HepG2 (cell line): ENCODE data around the gene FANCD2. TPM values are rescaled to one million over a fixed set of nuclear protein-coding genes. Genes with fewer than 3 reads are reported as not detected.
"Not testable (repeated sequence)": the region's sequence is repeated elsewhere in the genome, so short reads cannot be mapped to it uniquely, and the experiment has no call there.

Source experiments
- ATAC-seq: fragments of 200-7000 bp; cut with Tn5 transposase; 3 replicates; pipeline ENCODE4 v1.9.1; 2020; ENCODE audit warnings: mild to moderate bottlenecking, moderate library complexity
- BruUV-seq: library from RNA; stranded (reverse); fragments of 400-500 nt; replicated peaks from 2 replicates; lab custom pipeline; 2021; lab: Mats Ljungman, UMichigan
- CTCF ChIA-PET: fragments of 300-600 bp; formaldehyde crosslinking; extraction: SDS; loops from one replicate; lab custom pipeline; 2021; ENCODE audit warnings: low total read pairs, inconsistent platforms, low intra/inter-chr PET ratio; lab: Yijun Ruan, JAX
- POLR2A ChIA-PET: fragments of 350-600 bp; sonication (Branson Sonifier 250); formaldehyde crosslinking; loops from one replicate; lab custom pipeline; 2020; ENCODE audit warnings: antibody characterized with exemption, inconsistent platforms; lab: Yijun Ruan, JAX
- DNase-seq: peaks from one replicate; pipeline ENCODE4 v3.0.0-alpha.2; 2015; ENCODE audit warnings: low spot score
- FAIRE-seq: peaks from 3 replicates; lab custom pipeline; 2011; peaks lifted over from hg19 to GRCh38; lab: Jason Lieb, UNC
- H2AFZ ChIP-seq: one replicate; pipeline ENCODE4 v1.6.1; 2011; ENCODE audit warnings: low read length, inconsistent platforms
- H3K27ac ChIP-seq: fragments of 300-600 bp; 3 replicates; pipeline ENCODE4 v1.8.0; 2011; ENCODE audit warnings: mixed run types, mild to moderate bottlenecking, mixed read lengths, low read length, inconsistent platforms; ENCODE audit not compliant: insufficient read depth; ENCODE audit errors: extremely low read length
- H3K27me3 ChIP-seq, 2 experiments: fragments of 200-600 bp in 1 of 2; 2 replicates in 1 of 2; 3 replicates in 1 of 2; pipeline versions ENCODE4 v1.6.0 to v1.8.0; 2011; ENCODE audit warnings: low read length in 2 of 2, mild to moderate bottlenecking in 2 of 2, moderate library complexity in 2 of 2, inconsistent platforms in 1 of 2; ENCODE audit not compliant: insufficient read depth in 2 of 2, control insufficient read depth in 1 of 2
- H3K36me3 ChIP-seq, 2 experiments: fragments of 200-600 bp in 1 of 2; replicated peaks in 1 of 2; 2 replicates in 1 of 2; 3 replicates in 1 of 2; pipeline versions ENCODE4 v1.5.1 to v1.8.0; 2011; ENCODE audit warnings: low read length in 2 of 2, inconsistent platforms in 1 of 2; ENCODE audit not compliant: insufficient read depth in 2 of 2, control insufficient read depth in 1 of 2
- H3K4me1 ChIP-seq: 2 replicates; pipeline ENCODE4 v1.5.1; 2012; ENCODE audit warnings: low read length, inconsistent platforms; ENCODE audit not compliant: insufficient read depth
- H3K4me2 ChIP-seq: 2 replicates; pipeline ENCODE4 v1.6.0; 2011; ENCODE audit warnings: low read depth, low read length, inconsistent platforms
- H3K4me3 ChIP-seq, 3 experiments: fragments of 200-600 bp in 1 of 3; sonication (generic), shearing (Covaris generic) in 1 of 3; replicated peaks in 1 of 3; 2 replicates each; pipeline ENCODE4 v1.5.1; 2011 to 2016; ENCODE audit warnings: low read length in 3 of 3, inconsistent platforms in 2 of 3, low read depth in 2 of 3, mild to moderate bottlenecking in 2 of 3, control low read depth in 1 of 3, mixed read lengths in 1 of 3; ENCODE audit not compliant: insufficient read depth in 1 of 3
- H3K79me2 ChIP-seq: one replicate; pipeline ENCODE4 v1.6.1; 2011; ENCODE audit warnings: low read length, inconsistent platforms; ENCODE audit not compliant: insufficient read depth
- H3K9ac ChIP-seq: 2 replicates; pipeline ENCODE4 v1.6.0; 2011; ENCODE audit warnings: mild to moderate bottlenecking, low read depth, low read length, inconsistent platforms; ENCODE audit not compliant: insufficient read depth
- H3K9me3 ChIP-seq: 2 replicates; pipeline ENCODE4 v1.5.1; 2012; ENCODE audit warnings: mild to moderate bottlenecking, low read length
- H4K20me1 ChIP-seq: 2 replicates; pipeline ENCODE4 v1.6.0; 2011; ENCODE audit warnings: inconsistent platforms, mild to moderate bottlenecking, low read length, moderate library complexity; ENCODE audit not compliant: insufficient read depth
- EZH2 ChIP-seq: conservative IDR thresholded peaks from 2 replicates; pipeline ENCODE4 v1.6.1; 2012; ENCODE audit warnings: mild to moderate bottlenecking, low read depth, low read length, moderate library complexity
- MAFF ChIP-seq: IDR thresholded peaks from 2 replicates; pipeline ENCODE4 v1.6.1; 2011; ENCODE audit warnings: low read depth, low read length, improper control_type of control experiment
- MIER3 ChIP-seq: IDR thresholded peaks from 2 replicates; pipeline ENCODE4 v1.6.1; 2016; ENCODE audit warnings: missing compliant biosample characterization, borderline replicate concordance
- SIX1 ChIP-seq: sonication (generic); formaldehyde crosslinking; IDR thresholded peaks from 2 replicates; pipeline ENCODE4 v1.4.0; 2020; ENCODE audit warnings: missing genetic modification reagents, borderline replicate concordance
- SMAD9 ChIP-seq: sonication (generic); formaldehyde crosslinking; IDR thresholded peaks from 2 replicates; pipeline ENCODE4 v1.5.1; 2020; ENCODE audit warnings: mild to moderate bottlenecking, missing genetic modification reagents
- ZNF614 ChIP-seq: IDR thresholded peaks from 2 replicates; pipeline ENCODE4 v1.6.1; 2018; ENCODE audit warnings: missing biosample characterization, missing genetic modification reagents, inconsistent platforms, borderline replicate concordance
- ZNF749 ChIP-seq: sonication (generic); formaldehyde crosslinking; IDR thresholded peaks from 2 replicates; pipeline ENCODE4 v1.8.0; 2022; ENCODE audit warnings: mild to moderate bottlenecking, missing genetic modification reagents, moderate library complexity, borderline replicate concordance
- WGBS: methylation state at CpG from one replicate; pipeline ENCODE4 v1.1.6; 2017; ENCODE audit warnings: low lambda C conversion rate; 5-methylcytosine and 5-hydroxymethylcytosine counted together
- in situ Hi-C: cut with HindIII; loops from 2 replicates; pipeline ENCODE4 v1.10.0; 2017; ENCODE audit warnings: low pct_unique_long_range_greater_than_20kb; ENCODE audit not compliant: extremely low pct_ligation_motif_present
- intact Hi-C: fragments of 100-400 bp; cut with micrococcal nuclease; formaldehyde crosslinking; loops from one replicate; pipeline ENCODE4 v1.10.0; 2022; ENCODE audit not compliant: unreplicated experiment
- polyA plus RNA-seq, 8 experiments: library from polyadenylated mRNA; depleted of rRNA in 3 of 8; stranded (reverse) in 7 of 8; unstranded in 1 of 8; fragments of >200 nt; fragmentation: Illumina TruSeq in 4 of 8; extraction: Trizol in 4 of 8; gene quantifications; 2 replicates each; pipeline versions ENCODE4 v1.2.1 to v1.2.3, GENCODE V29; 2011 to 2016; ENCODE audit warnings: low read depth in 4 of 8, missing spikeins in 1 of 8, mixed read lengths in 1 of 8; ENCODE audit not compliant: insufficient read depth in 1 of 8
- total RNA-seq, 5 experiments: library from RNA; depleted of rRNA; stranded (reverse); fragments of >200 nt; fragmentation: Illumina TruSeq; extraction: Trizol; gene quantifications; 2 replicates each; pipeline ENCODE4 v1.2.3, GENCODE V29; 2016; ENCODE audit warnings: low read depth in 1 of 5
- TF ChIP-seq, protein P1 (sequence below): sonication (generic); formaldehyde crosslinking; IDR thresholded peaks from 2 replicates; pipeline ENCODE4 v1.5.0; 2020; ENCODE audit warnings: mild to moderate bottlenecking, low read depth, missing genetic modification reagents, borderline replicate concordance

Gene FANCD2
- total and polyA plus RNA-seq, 2 of the 13 experiments (the other 11 are each of a cell fraction or from before 2014, with no cell fraction given), result 10.1 to 42.0 TPM

- TF ChIP-seq, protein P1, sequence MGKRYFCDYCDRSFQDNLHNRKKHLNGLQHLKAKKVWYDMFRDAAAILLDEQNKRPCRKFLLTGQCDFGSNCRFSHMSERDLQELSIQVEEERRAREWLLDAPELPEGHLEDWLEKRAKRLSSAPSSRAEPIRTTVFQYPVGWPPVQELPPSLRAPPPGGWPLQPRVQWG (CRISPR knock-in tag), result no peak
- no peak for TF ChIP-seq ZNF614 (CRISPR knock-in tag)
- no peak for TF ChIP-seq MAFF
- no peak for TF ChIP-seq SIX1 (CRISPR knock-in tag)
- no peak for TF ChIP-seq ZNF749 (CRISPR knock-in tag)
- no peak for TF ChIP-seq EZH2
- TF ChIP-seq SMAD9 (CRISPR knock-in tag), result no peak
- TF ChIP-seq MIER3, result no peak
Observed at GRCh38 chr3:10007126-10007782, 19.0 kb upstream of the FANCD2 start (continued).

DNA sequence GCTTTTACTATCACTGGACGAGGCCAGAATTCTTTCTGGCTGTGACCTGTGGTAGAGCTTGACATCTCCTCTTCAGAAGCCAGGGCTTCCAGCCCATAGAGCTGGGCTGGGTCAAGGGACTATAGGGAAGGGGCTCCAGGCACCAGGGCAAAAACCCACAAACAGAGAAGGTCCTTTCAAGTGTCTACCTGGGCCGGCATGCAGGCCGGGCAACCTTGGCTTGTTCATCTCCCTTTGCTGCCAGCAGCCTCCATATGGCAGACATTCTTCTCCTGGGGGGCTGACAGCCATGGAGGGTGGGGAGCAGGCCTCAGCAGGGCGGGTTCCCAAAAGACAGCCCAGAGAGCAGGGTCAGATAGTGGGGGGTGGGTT, 18.0 kb upstream of the FANCD2 start:
- intact Hi-C loops, result loop anchor here (10.0 kb wide), 1 partner anchor 63 kb away; no protein-coding TSS in a partner anchor
- FAIRE-seq, ATAC-seq, H2AFZ ChIP-seq, H3K9me3 ChIP-seq, BruUV-seq, H3K27ac ChIP-seq, H3K27me3 ChIP-seq, H3K79me2 ChIP-seq, DNase-seq, H3K36me3 ChIP-seq, in situ Hi-C loops, CTCF ChIA-PET, H3K9ac ChIP-seq, H4K20me1 ChIP-seq: not testable (repeated sequence)
- POLR2A ChIA-PET, result interaction anchor here (0.8 to 1.2 kb wide), 3 partner anchors 22 to 110 kb away, joined by 3 to 4 read pairs (median 3); partner anchors contain the start of gene EMC3
- Histone ChIP-seq H3K4me2 (peak overlapping the region; percentile 97), H3K4me1 (peaks cover 66% of the 10 kb centered on the region), H3K4me3 (peak overlapping the region in 2 of 3 experiments; percentile 69 to 78; a peak in 3 of 6 replicates)
- 50% methylated on average over 1 of the region's 4 CpGs for whole genome bisulfite sequencing
